ENCODE measurements around the gene HYAL3.

Gene HYAL3

DNA sequence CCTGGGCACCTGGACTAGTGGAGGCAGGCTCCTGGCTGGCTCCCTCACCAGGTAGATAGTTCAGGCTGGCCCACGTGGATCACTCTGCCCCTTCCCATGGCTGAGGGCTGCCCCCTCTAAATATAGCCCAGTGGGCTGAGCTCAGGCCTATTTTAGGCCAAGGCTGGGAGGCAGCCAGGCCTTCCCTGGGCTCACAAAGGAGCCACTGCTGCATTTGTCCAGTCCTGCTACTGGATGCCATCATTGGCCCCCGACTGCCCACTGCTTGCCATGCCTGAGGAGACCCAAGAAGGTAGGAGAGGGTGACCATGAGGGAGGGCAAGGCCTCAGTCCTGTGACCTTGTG is 20.4 kb downstream of the HYAL3 start, which contains the start of gene LSMEM2:
LSMEM2 (plus strand) TSS at position 208 of the 345 bp plus-strand sequence; CDS start at position 235, 27 bp downstream.
- H3K36me3 ChIP-seq (ENCODE audit: control insufficient read depth, low read length), result no peaks in the 10 kb centered on the region
- H3K79me2 ChIP-seq (ENCODE audit: control insufficient read depth, low read length), result no peaks in the 10 kb centered on the region
- no peak within 1 kb of the TSS for H3K4me2 ChIP-seq (ENCODE audit: low read length)
- no peaks in the 10 kb centered on the region for H3K9me3 ChIP-seq (ENCODE audit: control insufficient read depth, insufficient read depth, low read length)
- H4K20me1 ChIP-seq (ENCODE audit: control insufficient read depth, insufficient read depth, low read depth, low read length), result no peaks in the 10 kb centered on the region
- H3K9me2 ChIP-seq (replicated peaks; ENCODE audit: control insufficient read depth, low read length), result no peaks in the 10 kb centered on the region
- H3F3A ChIP-seq (ENCODE audit: control insufficient read depth, insufficient read depth), result no peaks in the 10 kb centered on the region
- peaks cover 12% of the 10 kb centered on the region for H3K4me1 ChIP-seq (ENCODE audit: control insufficient read depth, low read length)
- no peak within 1 kb of the TSS for H3K27ac ChIP-seq (ENCODE audit: low read depth, low read length)
- peaks cover 27% of the 10 kb centered on the region for H3K27me3 ChIP-seq (ENCODE audit: control insufficient read depth, low read length)
- no peak within 1 kb of the TSS for H3K4me3 ChIP-seq (ENCODE audit: low read length)
- no peak for TF ChIP-seq EZH2phosphoT487 (IDR thresholded peaks at IDR 0.05; ENCODE audit: borderline replicate concordance, low read length)
- TF ChIP-seq, protein P1, sequence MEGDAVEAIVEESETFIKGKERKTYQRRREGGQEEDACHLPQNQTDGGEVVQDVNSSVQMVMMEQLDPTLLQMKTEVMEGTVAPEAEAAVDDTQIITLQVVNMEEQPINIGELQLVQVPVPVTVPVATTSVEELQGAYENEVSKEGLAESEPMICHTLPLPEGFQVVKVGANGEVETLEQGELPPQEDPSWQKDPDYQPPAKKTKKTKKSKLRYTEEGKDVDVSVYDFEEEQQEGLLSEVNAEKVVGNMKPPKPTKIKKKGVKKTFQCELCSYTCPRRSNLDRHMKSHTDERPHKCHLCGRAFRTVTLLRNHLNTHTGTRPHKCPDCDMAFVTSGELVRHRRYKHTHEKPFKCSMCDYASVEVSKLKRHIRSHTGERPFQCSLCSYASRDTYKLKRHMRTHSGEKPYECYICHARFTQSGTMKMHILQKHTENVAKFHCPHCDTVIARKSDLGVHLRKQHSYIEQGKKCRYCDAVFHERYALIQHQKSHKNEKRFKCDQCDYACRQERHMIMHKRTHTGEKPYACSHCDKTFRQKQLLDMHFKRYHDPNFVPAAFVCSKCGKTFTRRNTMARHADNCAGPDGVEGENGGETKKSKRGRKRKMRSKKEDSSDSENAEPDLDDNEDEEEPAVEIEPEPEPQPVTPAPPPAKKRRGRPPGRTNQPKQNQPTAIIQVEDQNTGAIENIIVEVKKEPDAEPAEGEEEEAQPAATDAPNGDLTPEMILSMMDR (IDR thresholded peaks at IDR 0.05; ENCODE audit: low read depth, low read length, poor library complexity, severe bottlenecking), result no peak

DNA sequence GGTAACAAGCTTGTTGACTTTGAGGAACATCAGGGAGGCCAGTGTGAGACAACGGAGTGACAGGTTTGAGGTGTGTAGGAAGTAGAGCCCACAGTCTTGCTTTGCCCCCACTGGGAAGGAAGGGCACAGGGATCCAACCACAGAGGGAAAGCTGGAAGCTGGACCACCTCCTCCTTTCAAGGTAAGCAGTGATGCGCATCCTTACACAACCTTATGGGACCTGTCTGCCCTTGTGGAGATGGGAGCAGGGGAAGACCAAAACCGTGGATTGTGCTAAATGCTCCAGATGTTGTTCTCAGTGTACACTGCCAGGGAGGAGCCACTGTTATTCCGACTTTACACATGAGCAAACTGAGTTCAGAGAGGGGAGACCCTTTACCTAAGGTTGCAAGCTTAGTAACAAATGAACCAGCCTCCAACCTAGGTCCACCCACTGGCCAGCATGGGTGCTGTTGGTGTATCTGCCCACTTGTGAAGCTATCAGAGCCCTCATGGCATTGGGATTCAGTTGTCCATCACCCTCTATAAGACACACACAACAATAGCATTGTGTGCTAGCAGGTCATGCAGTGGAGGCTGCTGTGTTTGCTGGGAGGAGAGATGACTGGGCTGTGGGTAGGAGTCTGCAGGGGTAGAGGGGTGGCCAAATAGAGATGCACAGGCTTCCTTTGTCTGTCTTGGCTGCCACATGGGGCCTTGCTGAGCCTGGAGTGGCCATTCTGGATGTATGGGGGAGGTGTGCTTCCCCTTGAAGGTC is 20.9 kb downstream of the HYAL3 start:
- no peak overlapping the region for H3K4me2 ChIP-seq (ENCODE audit: low read length)
- TF ChIP-seq, protein P1 (IDR thresholded peaks at IDR 0.05; ENCODE audit: low read depth, low read length, poor library complexity, severe bottlenecking), result no peak
- no peak for TF ChIP-seq EZH2phosphoT487 (IDR thresholded peaks at IDR 0.05; ENCODE audit: borderline replicate concordance, low read length)
- no peaks in the 10 kb centered on the region for H3K9me3 ChIP-seq (ENCODE audit: control insufficient read depth, insufficient read depth, low read length)
- H3K4me1 ChIP-seq (ENCODE audit: control insufficient read depth, low read length), result peaks cover 14% of the 10 kb centered on the region
- peaks cover 33% of the 10 kb centered on the region for H3K27me3 ChIP-seq (ENCODE audit: control insufficient read depth, low read length)
- no peaks in the 10 kb centered on the region for H3F3A ChIP-seq (ENCODE audit: control insufficient read depth, insufficient read depth)
- H3K36me3 ChIP-seq (ENCODE audit: control insufficient read depth, low read length), result no peaks in the 10 kb centered on the region
- no peak overlapping the region for H3K4me3 ChIP-seq (ENCODE audit: low read length)
- no peak overlapping the region for H3K27ac ChIP-seq (ENCODE audit: low read depth, low read length)
- no peaks in the 10 kb centered on the region for H3K79me2 ChIP-seq (ENCODE audit: control insufficient read depth, low read length)
- H3K9me2 ChIP-seq (replicated peaks; ENCODE audit: control insufficient read depth, low read length), result no peaks in the 10 kb centered on the region
- H4K20me1 ChIP-seq (ENCODE audit: control insufficient read depth, insufficient read depth, low read depth, low read length), result no peaks in the 10 kb centered on the region

DNA sequence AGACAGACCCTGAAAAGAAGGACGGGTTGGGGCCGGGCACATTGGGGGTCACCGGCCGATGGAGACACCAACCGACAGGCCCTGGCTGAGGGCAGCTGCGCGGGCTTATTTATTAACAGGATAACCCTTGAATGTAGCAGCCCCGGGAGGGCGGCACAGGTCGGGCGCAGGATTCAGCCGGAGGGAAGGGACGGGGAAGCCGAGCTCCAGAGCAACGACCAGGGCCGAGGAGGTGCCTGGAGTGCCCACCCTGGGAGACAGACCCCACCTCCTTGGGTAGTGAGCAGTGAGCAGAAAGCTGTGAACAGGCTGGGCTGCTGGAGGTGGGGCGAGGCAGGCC is 22.5 kb downstream of the HYAL3 start:
- H3K4me2 ChIP-seq (ENCODE audit: low read length), result no peak overlapping the region

More for the DNA sequence above, 22.5 kb downstream of the HYAL3 start:
- no peak overlapping the region for H3K27ac ChIP-seq (ENCODE audit: low read depth, low read length)
- peaks cover 36% of the 10 kb centered on the region for H3K27me3 ChIP-seq (ENCODE audit: control insufficient read depth, low read length)
- H3K79me2 ChIP-seq (ENCODE audit: control insufficient read depth, low read length), result no peaks in the 10 kb centered on the region
- H3K9me2 ChIP-seq (replicated peaks; ENCODE audit: control insufficient read depth, low read length), result no peaks in the 10 kb centered on the region
- H3K4me1 ChIP-seq (ENCODE audit: control insufficient read depth, low read length), result peaks cover 19% of the 10 kb centered on the region
- H3K4me3 ChIP-seq (ENCODE audit: low read length), result no peak overlapping the region
- no peaks in the 10 kb centered on the region for H4K20me1 ChIP-seq (ENCODE audit: control insufficient read depth, insufficient read depth, low read depth, low read length)
- H3K9me3 ChIP-seq (ENCODE audit: control insufficient read depth, insufficient read depth, low read length), result no peaks in the 10 kb centered on the region
- TF ChIP-seq EZH2phosphoT487 (IDR thresholded peaks at IDR 0.05; ENCODE audit: borderline replicate concordance, low read length), result no peak
- TF ChIP-seq, protein P1 (IDR thresholded peaks at IDR 0.05; ENCODE audit: low read depth, low read length, poor library complexity, severe bottlenecking), result no peak
- no peaks in the 10 kb centered on the region for H3F3A ChIP-seq (ENCODE audit: control insufficient read depth, insufficient read depth)
- no peaks in the 10 kb centered on the region for H3K36me3 ChIP-seq (ENCODE audit: control insufficient read depth, low read length)
